ENCODE data around the gene MAP3K7. TPM values are rescaled to one million over a fixed set of nuclear protein-coding genes. Genes with fewer than 3 reads are reported as not detected.

Gene MAP3K7
- total RNA-seq, 2 experiments from 2014 or later, result 9.0 to 9.3 TPM

GRCh38 chr6:90584636-90585255 is 2.1 kb downstream of the MAP3K7 start:
- Histone ChIP-seq H3K27ac (ENCODE audit: low read depth in 1 of 2, low read length in 2 of 2) (no peak overlapping the region), H3K4me1 (ENCODE audit: insufficient read depth, low read length) (peaks cover 15% of the 10 kb centered on the region), H3K36me3 (ENCODE audit: insufficient read depth, low read length) (no peaks in the 10 kb centered on the region), H3K9me3 (ENCODE audit: control insufficient read depth in 1 of 2, insufficient read depth in 1 of 2, low read length in 2 of 2) (no peaks in the 10 kb centered on the region), H3K4me3 (ENCODE audit: low read length) (no peak overlapping the region), H3K27me3 (ENCODE audit: control insufficient read depth in 1 of 2, insufficient read depth in 2 of 2, low read length in 2 of 2) (peaks cover 0 to 4% of the 10 kb centered on the region in 2 experiments)
- H3K36me3 Mint-ChIP-seq (ENCODE audit: low read depth), result peaks cover 15% of the 10 kb centered on the region
- ATAC-seq (ENCODE audit: poor library complexity), result no peak
- no peaks in the 10 kb centered on the region for H3K9me3 Mint-ChIP-seq
- H3K27me3 Mint-ChIP-seq, result no peaks in the 10 kb centered on the region
- peak overlapping the region; percentile 65 for H3K27ac Mint-ChIP-seq
- intact Hi-C loops (cut with DNase I, micrococcal nuclease), result loop anchor here (5.0 to 10.0 kb wide), 5 partner anchors 760 to 1622 kb away; partner anchors contain the start of genes CASP8AP2 (in 2 of the 2), RNGTT (in 2 of the 2) and UBE2J1 (in 1 of the 2)
- peaks cover 62% of the 10 kb centered on the region for H3K4me1 Mint-ChIP-seq (ENCODE audit: low read depth)
- TF ChIP-seq, protein P1, sequence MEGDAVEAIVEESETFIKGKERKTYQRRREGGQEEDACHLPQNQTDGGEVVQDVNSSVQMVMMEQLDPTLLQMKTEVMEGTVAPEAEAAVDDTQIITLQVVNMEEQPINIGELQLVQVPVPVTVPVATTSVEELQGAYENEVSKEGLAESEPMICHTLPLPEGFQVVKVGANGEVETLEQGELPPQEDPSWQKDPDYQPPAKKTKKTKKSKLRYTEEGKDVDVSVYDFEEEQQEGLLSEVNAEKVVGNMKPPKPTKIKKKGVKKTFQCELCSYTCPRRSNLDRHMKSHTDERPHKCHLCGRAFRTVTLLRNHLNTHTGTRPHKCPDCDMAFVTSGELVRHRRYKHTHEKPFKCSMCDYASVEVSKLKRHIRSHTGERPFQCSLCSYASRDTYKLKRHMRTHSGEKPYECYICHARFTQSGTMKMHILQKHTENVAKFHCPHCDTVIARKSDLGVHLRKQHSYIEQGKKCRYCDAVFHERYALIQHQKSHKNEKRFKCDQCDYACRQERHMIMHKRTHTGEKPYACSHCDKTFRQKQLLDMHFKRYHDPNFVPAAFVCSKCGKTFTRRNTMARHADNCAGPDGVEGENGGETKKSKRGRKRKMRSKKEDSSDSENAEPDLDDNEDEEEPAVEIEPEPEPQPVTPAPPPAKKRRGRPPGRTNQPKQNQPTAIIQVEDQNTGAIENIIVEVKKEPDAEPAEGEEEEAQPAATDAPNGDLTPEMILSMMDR (IDR thresholded peaks at IDR 0.05), result no peak
- DNase-seq, result no peak
- peak overlapping the region; percentile 69 for H3K4me3 Mint-ChIP-seq
- ChIA-PET CTCF (no interaction called here), POLR2A (no interaction called here)

DNA sequence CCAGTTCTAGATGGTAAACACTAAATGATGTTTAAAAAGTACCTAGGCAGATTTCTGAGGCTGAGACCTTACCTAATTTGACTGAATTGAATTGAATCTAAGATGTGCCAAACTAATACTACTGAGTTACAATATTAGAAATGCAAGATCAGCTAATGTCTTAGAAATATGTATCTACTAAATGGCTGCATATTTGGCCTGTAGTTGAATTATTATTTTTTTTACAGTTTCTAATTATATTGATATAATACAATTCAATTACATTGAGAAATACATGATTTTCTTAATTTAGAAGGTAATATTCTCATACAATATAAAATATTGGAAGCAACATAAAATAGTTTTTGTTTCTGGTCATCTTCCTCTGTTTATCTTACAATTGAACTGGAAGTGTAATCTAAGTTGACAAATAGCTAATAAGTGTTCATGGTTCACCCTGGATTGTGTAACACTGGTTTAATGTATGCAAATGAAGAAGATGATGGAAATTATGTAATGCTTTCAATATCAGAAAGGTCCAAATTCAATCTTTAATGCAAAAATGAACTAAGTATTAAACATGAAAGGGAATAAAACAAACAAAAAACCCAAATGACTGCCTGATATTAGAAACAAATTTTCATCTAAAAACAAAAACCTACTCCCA is 2.9 kb downstream of the MAP3K7 start:
- Mint-ChIP-seq H3K36me3 (ENCODE audit: low read depth) (peaks cover 19% of the 10 kb centered on the region), H3K27ac (peak overlapping the region; percentile 65), H3K4me1 (ENCODE audit: low read depth) (peaks cover 69% of the 10 kb centered on the region), H3K4me3 (peak overlapping the region; percentile 54), H3K27me3 (no peaks in the 10 kb centered on the region), H3K9me3 (no peaks in the 10 kb centered on the region)
- no peak for DNase-seq
- Histone ChIP-seq H3K4me3 (ENCODE audit: low read length) (no peak overlapping the region), H3K9me3 (ENCODE audit: control insufficient read depth in 1 of 2, insufficient read depth in 1 of 2, low read length in 2 of 2) (no peaks in the 10 kb centered on the region), H3K27me3 (ENCODE audit: control insufficient read depth in 1 of 2, insufficient read depth in 2 of 2, low read length in 2 of 2) (no peaks in the 10 kb centered on the region), H3K4me1 (ENCODE audit: insufficient read depth, low read length) (peaks cover 15% of the 10 kb centered on the region), H3K27ac (ENCODE audit: low read depth in 1 of 2, low read length in 2 of 2) (no peak overlapping the region), H3K36me3 (ENCODE audit: insufficient read depth, low read length) (no peaks in the 10 kb centered on the region)
- CTCF ChIA-PET, result interaction anchor here (1.2 kb wide), 1 partner anchor 15 kb away, joined by 3 read pairs; no protein-coding TSS in a partner anchor
- intact Hi-C loops (cut with DNase I, micrococcal nuclease), result loop anchor here (5.0 to 10.0 kb wide), 3 partner anchors 759 to 1229 kb away; partner anchors contain the start of genes CASP8AP2 (in 2 of the 2) and UBE2J1 (in 1 of the 2)
- POLR2A ChIA-PET, result no interaction called here
- TF ChIP-seq, protein P1 (IDR thresholded peaks at IDR 0.05), result no peak
- ATAC-seq (ENCODE audit: poor library complexity), result no peak

- Histone ChIP-seq H3K9me3 (ENCODE audit: control insufficient read depth in 1 of 2, insufficient read depth in 1 of 2, low read length in 2 of 2) (no peaks in the 10 kb centered on the region), H3K4me1 (ENCODE audit: insufficient read depth, low read length) (peaks cover 15% of the 10 kb centered on the region), H3K4me3 (ENCODE audit: low read length) (no peak overlapping the region), H3K27me3 (ENCODE audit: control insufficient read depth in 1 of 2, insufficient read depth in 2 of 2, low read length in 2 of 2) (no peaks in the 10 kb centered on the region), H3K27ac (ENCODE audit: low read depth in 1 of 2, low read length in 2 of 2) (no peak overlapping the region), H3K36me3 (ENCODE audit: insufficient read depth, low read length) (peaks cover 3% of the 10 kb centered on the region)
- Mint-ChIP-seq H3K4me3 (peak overlapping the region; percentile 54), H3K9me3 (no peaks in the 10 kb centered on the region), H3K27ac (no peak overlapping the region), H3K36me3 (ENCODE audit: low read depth) (peaks cover 19% of the 10 kb centered on the region), H3K27me3 (no peaks in the 10 kb centered on the region), H3K4me1 (ENCODE audit: low read depth) (peaks cover 69% of the 10 kb centered on the region)
- POLR2A ChIA-PET, result interaction anchor here (0.6 kb wide), 1 partner anchor 21 kb away, joined by 3 read pairs; no protein-coding TSS in a partner anchor
- DNase-seq (no peak), ATAC-seq (ENCODE audit: poor library complexity) (no peak)
- CTCF ChIA-PET, result interaction anchor here (1.2 kb wide), 1 partner anchor 15 kb away, joined by 3 read pairs; no protein-coding TSS in a partner anchor
- intact Hi-C loops (cut with DNase I, micrococcal nuclease), result loop anchor here (5.0 to 10.0 kb wide), 3 partner anchors 759 to 1229 kb away; partner anchors contain the start of genes CASP8AP2 (in 2 of the 2) and UBE2J1 (in 1 of the 2)
- TF ChIP-seq, protein P1 (IDR thresholded peaks at IDR 0.05), result no peak
Measured at GRCh38 chr6:90583179-90583835, 3.6 kb downstream of the MAP3K7 start.

Data from CD4-positive, alpha-beta T cell (primary cell).